ENCODE data around the gene PROKR2.

DNA sequence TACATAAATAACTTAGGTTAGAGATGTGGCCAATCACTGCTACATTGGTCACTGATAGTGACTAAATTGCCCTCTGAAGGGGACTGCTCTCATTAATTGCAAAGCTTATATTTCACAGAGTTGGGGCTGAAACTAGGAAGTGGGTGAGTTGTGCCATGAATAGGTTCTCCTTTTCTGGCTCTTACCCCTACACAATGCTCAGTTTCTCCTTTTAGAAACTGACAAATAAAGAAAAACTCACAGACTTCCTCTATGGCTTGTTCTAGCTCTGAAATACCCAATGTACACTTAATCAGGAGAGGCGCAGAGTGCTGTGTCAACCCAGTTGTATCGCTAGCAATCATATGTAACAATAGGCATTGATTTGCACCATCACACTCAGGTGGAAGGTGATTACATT, 41.2 kb upstream of the PROKR2 start:
- no peak for TF ChIP-seq POLR2A (IDR thresholded peaks at IDR 0.05; ENCODE audit: low read length)
- no peak for TF ChIP-seq CTCF (IDR thresholded peaks at IDR 0.05)
- no peak for TF ChIP-seq RAD21 (conservative IDR thresholded peaks at IDR 0.05 in 1 of 2, IDR thresholded peaks at IDR 0.05 in 1 of 2)
- TF ChIP-seq JUNB (IDR thresholded peaks at IDR 0.05), result no peak
- TF ChIP-seq, protein P1, sequence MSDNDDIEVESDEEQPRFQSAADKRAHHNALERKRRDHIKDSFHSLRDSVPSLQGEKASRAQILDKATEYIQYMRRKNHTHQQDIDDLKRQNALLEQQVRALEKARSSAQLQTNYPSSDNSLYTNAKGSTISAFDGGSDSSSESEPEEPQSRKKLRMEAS (IDR thresholded peaks at IDR 0.05), result no peak
- TF ChIP-seq FOSB (CRISPR knock-in tag; IDR thresholded peaks at IDR 0.05), result no peak
- no peak for TF ChIP-seq HDAC2 (IDR thresholded peaks at IDR 0.05)
- no peak for TF ChIP-seq KDM1A (IDR thresholded peaks at IDR 0.05; ENCODE audit: low read depth)
- TF ChIP-seq SMC3 (IDR thresholded peaks at IDR 0.05), result no peak
- no peak for TF ChIP-seq CHD4 (IDR thresholded peaks at IDR 0.05; ENCODE audit: borderline replicate concordance)
- TF ChIP-seq REST (IDR thresholded peaks at IDR 0.05), result no peak
- TF ChIP-seq EP300 (IDR thresholded peaks at IDR 0.05), result no peak
